WERI-Rb-1 (cell line): Measurements from ENCODE around the gene SYNE2.

Experiments used
- DNase-seq: peaks from one replicate; pipeline ENCODE4 v3.0.0-alpha.2; 2020
- H3K27ac ChIP-seq: fragments of 250-450 bp; sonication (Bioruptor Pico); 2 replicates; pipeline ENCODE4 v1.5.1; 2020; ENCODE audit warnings: mild to moderate bottlenecking, moderate library complexity
- H3K27me3 ChIP-seq: fragments of 250-450 bp; sonication (Bioruptor Pico); 2 replicates; pipeline ENCODE4 v1.5.1; 2021; ENCODE audit warnings: mild to moderate bottlenecking, low read depth, moderate library complexity; ENCODE audit not compliant: insufficient read depth, severe bottlenecking
- H3K36me3 ChIP-seq: fragments of 250-450 bp; sonication (Bioruptor Pico); 2 replicates; pipeline ENCODE4 v1.5.1; 2020; ENCODE audit warnings: mild to moderate bottlenecking, moderate library complexity
- H3K4me3 ChIP-seq: 2 replicates; pipeline ENCODE4 v1.5.1; 2011; ENCODE audit warnings: low read depth, mild to moderate bottlenecking, control low read depth, low read length
- H3K9me3 ChIP-seq: fragments of 250-450 bp; sonication (Bioruptor Pico); 2 replicates; pipeline ENCODE4 v1.5.1; 2021; ENCODE audit warnings: mild to moderate bottlenecking, moderate library complexity; ENCODE audit not compliant: severe bottlenecking
- CTCF ChIP-seq: IDR thresholded peaks from 2 replicates; pipeline ENCODE4 v1.5.1; 2011; ENCODE audit warnings: low read depth, mild to moderate bottlenecking, control low read depth, inconsistent platforms, low read length

SYNE2 gene

DNA sequence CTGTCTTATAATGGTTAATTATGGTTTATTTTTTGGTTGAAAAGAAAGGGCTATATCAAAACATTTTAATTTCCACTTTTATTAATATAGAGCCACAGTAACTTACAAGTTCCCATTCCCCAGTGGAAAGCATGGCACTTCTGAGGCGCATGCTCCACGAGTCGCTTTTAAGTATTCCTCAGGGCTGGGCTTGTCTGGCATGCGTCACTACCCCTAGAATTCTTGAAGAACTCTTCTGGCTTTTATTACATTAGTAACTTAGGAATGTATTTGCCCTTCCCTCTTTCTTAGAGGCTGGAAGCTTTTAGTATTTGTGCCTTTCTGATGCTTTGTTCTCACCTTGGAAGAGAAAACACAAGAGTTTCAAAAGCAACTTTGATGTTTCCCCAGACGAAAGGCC is 360.3 kb downstream of the SYNE2 start:
- DNase-seq = no peak
- no peak overlapping the region for H3K27ac ChIP-seq
- H3K27me3 ChIP-seq = no peaks in the 10 kb centered on the region
- no peak for TF ChIP-seq CTCF
- H3K36me3 ChIP-seq = peaks cover 100% of the 10 kb centered on the region
- H3K4me3 ChIP-seq = no peak overlapping the region
- H3K9me3 ChIP-seq = no peaks in the 10 kb centered on the region

DNA sequence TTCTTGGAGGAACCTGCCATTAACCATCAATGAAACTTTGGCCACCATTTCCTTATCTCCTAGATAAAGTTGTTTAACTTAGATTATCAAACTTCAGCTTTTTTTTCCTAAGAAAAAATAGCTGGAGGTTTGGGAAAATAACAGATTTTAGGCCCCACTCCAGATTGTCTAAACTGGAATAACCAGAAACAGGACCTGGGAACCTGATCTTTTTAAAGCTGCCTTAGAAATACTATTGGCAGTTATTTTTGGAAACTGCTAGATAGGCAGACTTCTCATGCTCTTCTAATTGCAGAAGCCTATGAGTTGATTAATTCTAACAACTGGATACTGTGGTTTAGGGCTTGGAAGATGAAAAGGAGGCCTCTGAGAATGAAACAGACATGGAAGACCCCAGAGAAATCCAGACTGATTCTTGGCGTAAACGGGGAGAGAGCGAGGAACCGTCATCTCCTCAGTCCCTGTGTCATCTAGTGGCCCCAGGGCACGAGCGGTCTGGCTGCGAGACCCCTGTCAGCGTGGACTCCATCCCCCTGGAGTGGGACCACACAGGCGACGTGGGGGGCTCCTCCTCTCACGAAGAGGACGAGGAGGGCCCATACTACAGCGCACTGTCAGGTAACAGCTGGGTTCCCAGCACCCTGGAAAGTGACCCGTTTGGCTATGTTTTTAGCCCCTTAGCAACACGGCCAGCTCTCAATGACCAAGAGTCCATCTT is 361.2 kb downstream of the SYNE2 start:
- Histone ChIP-seq H3K27me3 (no peaks in the 10 kb centered on the region), H3K27ac (no peak overlapping the region), H3K36me3 (peaks cover 98% of the 10 kb centered on the region), H3K9me3 (no peaks in the 10 kb centered on the region), H3K4me3 (no peak overlapping the region)
- no peak for TF ChIP-seq CTCF
- no peak for DNase-seq

DNA sequence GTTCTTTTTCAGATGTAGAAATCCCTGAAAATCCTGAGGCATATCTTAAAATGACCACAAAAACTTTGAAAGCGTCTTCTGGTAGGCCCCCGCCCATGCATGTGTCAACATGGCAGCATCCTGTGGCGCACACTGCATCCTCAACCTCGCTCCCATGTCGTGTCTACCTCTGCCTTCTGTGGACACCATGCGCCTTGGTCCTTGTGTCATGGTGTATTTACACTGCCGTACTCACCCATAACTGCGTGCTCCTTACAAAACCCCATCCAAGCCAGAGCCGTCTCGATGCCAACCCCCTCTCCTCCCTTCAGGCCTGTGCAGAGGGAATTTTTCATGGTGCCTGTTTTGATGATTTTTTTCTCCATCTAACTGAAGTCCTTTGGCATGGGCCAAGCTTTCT is 362.5 kb downstream of the SYNE2 start:
- Histone ChIP-seq H3K27ac (no peak overlapping the region), H3K27me3 (no peaks in the 10 kb centered on the region), H3K4me3 (no peak overlapping the region), H3K9me3 (no peaks in the 10 kb centered on the region), H3K36me3 (peaks cover 97% of the 10 kb centered on the region)
- TF ChIP-seq CTCF = no peak
- no peak for DNase-seq

DNA sequence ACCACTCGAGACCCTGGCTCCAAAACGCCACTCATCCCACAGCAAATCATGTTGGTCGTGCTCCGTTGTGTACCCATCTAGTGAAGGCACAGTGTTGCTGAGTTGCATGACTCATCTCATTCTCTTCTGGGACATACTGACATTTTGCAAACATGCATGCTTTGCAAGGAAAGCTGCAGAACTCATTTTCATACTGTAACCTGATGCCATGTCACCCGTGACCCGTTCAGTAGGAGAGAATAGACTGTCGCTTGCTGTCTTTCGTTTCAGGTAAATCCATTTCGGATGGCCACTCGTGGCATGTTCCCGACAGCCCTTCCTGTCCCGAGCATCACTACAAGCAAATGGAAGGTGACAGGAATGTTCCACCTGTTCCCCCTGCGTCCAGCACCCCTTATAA is 363.2 kb downstream of the SYNE2 start:
- Histone ChIP-seq H3K27me3 (no peaks in the 10 kb centered on the region), H3K9me3 (no peaks in the 10 kb centered on the region), H3K4me3 (no peak overlapping the region), H3K36me3 (peaks cover 97% of the 10 kb centered on the region), H3K27ac (no peak overlapping the region)
- no peak for TF ChIP-seq CTCF
- no peak for DNase-seq

- Histone ChIP-seq H3K4me3 (no peak overlapping the region), H3K9me3 (no peaks in the 10 kb centered on the region), H3K36me3 (peaks cover 97% of the 10 kb centered on the region), H3K27me3 (no peaks in the 10 kb centered on the region), H3K27ac (no peak overlapping the region)
- TF ChIP-seq CTCF = no peak
- no peak for DNase-seq
Observed at GRCh38 chr14:64217308-64217707, 364.5 kb downstream of the SYNE2 start.

DNA sequence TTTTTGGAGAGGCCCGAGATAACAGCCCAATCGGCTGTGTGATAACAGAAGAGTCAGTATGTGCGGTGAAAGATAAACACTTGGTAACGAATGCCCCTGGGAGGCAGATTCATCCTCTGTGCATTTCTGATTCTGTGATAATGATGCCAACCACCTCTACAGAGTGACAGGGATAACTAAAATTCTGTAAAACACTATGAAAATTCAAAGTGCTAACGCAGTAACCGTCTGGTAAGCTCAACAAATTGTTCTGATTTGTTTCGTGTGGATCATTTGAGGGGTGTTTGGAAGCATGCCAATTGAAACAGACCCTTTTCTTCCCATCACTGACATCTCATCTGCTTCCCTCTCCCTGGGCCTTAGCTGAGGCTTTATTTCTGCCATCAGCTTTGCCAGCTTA is 365.0 kb downstream of the SYNE2 start:
- Histone ChIP-seq H3K27me3 (no peaks in the 10 kb centered on the region), H3K4me3 (no peak overlapping the region), H3K36me3 (peaks cover 97% of the 10 kb centered on the region), H3K9me3 (no peaks in the 10 kb centered on the region), H3K27ac (no peak overlapping the region)
- TF ChIP-seq CTCF = no peak
- DNase-seq = no peak
